GM20431 (cell line): Measurements from ENCODE around the gene ZNF853.
"Not testable (repeated sequence)": the region's sequence is repeated elsewhere in the genome, so short reads cannot be mapped to it uniquely, and the experiment has no call there.

Experiments
- in situ Hi-C: fragments of 300-500 bp; cut with MseI, MboI; formaldehyde crosslinking; loops from one replicate; pipeline ENCODE4 v1.15.0; 2020; ENCODE audit warnings: low sequenced_read_pairs; ENCODE audit not compliant: unreplicated experiment

ZNF853 gene

DNA sequence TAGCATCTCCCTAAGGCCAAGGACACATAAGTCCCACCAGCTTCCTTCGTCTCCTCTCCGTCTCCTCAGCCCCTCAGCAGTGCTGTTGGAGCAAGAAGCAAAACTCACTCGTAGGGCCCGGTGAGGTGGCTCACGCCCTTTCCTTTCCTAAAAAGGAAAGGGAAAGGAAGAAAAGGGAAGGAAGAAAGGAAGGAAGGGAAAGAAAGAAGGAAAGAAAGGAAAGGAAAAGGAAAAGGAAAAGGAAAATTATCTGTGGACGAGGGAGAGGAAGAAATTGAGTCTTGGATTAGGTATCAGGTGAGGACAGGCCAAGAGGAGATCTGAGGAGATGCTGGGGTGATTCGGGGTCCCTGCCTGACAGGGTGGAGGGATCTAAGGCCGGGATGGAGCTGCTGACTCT is 18.6 kb downstream of the ZNF853 start:
- in situ Hi-C loops: no loop called here

DNA sequence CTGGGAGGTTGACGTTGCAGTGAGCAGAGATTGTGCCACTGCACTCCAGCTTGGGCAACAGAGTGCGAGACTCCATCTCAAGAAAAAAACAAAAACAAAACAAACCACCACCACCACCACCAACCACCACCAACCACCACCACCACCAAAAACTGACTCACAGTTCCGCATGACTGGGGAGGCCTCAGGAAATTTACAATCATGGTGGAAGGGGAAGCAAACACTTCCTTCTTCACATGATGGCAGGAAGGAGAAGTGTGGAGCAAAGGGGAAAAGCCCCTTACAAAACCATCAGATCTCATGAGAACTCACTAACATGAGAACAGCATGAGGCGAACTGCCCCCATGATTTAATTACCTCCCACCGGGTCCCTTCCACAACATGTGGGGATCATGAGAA is 19.6 kb downstream of the ZNF853 start:
- in situ Hi-C loops: not testable (repeated sequence)

DNA sequence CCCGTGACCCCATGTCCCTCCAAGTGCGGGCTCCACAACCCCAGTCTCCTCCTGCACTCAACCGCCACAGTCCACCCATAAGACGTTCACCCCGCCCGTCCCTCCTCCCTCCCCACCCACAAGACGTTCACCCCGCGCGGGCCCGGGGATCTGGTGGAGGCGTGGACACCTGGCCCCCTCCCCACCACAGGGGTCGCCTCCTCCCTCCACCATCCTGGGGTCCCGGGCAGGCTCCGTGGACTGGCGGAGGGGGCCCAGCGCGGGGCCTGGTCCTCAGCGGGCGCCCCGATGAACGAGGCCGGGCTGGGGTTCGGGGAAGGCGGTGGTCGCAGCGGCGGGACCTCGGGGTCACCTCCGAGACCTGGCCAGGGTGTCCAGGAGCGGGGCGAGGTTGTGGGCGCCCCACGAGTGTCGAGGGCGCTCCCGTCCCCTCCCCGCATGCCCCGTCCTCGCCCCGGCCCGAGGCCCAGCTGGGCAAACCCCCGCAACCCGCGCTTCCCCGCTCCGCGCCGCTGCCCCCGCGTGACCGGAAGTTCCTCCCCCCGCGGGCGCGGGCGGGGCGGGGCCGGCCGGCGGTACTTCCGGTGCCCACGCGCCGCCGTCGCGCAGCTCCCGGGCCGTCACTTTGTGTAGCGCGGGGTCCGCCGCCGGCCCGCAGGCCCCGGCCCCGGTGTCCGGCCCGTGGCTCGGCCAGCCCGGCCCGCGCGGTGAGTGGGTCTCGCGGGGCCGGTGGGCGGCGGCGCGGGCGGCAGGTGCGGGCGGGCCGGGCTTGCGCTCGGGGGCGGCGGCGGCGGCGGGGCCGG is 21.5 kb downstream of the ZNF853 start, which contains the start of gene ZNF316:
Gene ZNF316 (plus strand): TSS at position 578 of the 803 bp plus-strand sequence. CDS start 5,092 bp downstream, outside the sequence.
- in situ Hi-C loops: no loop called here

DNA sequence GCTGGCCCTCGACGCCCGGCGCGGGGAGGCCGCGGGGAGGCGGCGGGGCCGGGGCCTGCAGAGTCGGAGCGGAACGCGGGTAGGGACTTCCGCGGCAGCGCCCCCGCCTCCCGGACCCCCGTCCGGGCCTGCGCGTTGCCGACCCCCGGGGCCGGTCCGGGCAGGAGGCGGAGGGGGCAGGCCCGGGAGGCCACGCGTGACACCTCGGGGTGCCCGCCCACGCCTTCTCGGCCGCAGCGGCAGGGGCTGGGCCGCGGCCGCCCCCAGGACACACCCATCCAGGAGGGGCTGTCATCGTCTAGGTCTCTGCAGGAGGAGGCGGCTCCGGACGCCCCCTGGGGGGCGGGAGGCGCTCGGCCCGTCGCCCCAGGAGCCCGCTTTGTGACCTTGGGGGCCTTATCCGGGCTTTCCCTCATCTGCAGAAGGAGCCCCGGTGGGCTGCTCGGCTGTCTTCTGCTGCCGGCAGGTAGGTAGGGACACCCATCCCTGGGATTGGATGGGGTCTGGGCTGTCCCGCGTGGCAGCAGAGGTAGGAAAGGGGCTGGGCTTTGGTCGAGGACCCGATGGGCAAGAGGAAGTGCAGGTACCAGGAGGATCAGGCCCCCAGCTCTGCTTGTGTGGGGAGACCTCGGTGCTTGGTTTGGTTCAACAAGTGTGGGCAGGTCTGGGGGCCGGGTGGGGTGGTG is 22.3 kb downstream of the ZNF853 start:
- in situ Hi-C loops: no loop called here

DNA sequence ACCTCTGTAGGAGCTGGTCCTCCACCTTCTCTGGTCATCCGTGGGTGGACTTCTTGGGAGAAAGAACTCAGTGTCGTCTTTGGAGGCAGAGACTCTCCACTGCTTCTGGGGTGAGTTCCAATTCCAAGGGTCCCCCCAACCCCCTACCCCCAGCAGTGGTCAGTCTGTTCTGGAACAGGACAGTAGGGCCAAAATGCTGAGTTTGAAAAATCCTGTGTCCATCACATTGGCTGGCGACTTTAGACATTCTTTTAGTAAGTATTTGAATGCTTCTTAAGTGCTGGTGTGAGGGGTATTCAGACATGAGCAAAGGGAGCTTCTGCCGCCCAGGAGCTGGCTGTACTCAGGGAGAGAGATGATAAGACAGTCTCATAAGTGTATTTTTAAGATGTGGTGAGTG is 23.6 kb downstream of the ZNF853 start:
- in situ Hi-C loops: no loop called here

DNA sequence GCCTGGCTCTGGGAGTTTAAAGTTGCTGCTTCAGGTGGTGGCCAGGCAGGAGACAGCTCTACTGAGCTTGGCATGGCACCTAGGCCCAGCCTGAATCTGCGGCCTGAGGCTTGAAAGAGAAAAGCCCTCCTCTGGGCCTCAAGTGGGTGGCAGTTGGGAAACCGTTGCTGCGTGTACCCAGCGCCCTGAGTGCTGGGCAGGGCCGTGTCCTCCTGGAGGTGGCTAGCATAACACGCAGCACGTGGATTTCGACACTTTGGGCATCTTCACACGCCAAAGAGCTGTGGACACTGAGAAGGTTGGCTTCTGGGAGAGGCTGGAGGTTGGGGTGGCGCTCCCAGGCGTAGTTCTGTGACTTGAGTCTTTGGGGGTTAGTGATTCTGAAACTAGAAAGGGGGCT is 24.2 kb downstream of the ZNF853 start:
- in situ Hi-C loops: no loop called here

DNA sequence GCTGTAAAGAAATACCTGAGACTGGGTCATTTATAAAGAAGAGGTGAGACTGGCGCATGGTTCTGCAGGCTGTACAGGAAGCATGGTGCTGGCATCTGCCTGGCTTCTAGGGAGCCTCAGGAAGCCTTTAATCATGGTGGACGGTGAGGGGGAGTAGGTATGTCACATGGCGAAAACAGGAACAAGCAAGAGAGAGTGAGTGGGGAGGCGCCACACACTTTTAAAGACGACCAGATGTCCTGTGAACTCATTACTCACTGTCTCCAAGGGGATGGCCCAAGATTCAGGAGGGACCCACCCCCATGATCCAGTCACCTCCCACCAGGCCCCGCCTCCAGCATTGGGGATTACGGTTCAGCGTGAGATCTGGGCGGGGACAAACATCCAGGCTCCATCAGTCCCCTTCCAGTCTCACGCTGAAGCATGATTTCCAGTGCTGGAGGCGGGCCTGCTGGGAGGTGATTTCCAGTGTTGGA is 24.9 kb downstream of the ZNF853 start:
- in situ Hi-C loops: no loop called here

DNA sequence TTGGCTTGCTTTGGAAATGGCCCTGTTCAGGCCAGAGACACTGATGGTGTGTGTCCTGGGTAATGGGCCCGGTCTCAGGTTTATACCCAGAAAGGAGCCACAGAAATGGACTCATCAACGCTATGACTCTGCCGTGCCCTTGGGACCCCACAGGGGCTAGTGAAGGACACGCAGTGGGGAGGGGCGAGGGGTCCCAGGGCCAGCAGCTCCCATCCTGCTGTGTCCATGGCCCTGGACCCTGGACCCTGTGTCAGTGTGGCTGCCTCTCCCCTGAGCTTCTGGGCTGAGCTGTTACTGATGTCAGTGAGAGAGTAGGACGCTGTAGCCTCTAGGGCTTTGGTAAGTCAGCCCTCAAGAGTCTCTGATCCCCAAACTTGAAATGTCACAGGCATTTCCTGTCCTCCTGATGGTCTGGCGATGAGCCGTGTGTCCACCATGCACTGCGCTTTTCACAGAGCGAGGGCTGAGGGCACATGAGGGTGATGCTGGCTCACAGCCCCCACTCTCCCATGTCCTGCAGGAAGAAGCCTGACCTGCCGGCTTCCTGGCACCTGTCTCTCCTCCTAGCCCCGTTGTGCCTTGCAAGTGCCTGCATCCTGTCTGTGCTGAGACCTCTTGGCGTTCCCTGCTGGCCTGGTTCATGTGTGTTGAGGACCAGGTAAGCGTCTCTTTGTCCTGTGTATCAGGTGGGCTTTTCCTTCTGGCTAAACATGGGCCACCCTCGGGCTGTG is 26.1 kb downstream of the ZNF853 start:
- in situ Hi-C loops: no loop called here

DNA sequence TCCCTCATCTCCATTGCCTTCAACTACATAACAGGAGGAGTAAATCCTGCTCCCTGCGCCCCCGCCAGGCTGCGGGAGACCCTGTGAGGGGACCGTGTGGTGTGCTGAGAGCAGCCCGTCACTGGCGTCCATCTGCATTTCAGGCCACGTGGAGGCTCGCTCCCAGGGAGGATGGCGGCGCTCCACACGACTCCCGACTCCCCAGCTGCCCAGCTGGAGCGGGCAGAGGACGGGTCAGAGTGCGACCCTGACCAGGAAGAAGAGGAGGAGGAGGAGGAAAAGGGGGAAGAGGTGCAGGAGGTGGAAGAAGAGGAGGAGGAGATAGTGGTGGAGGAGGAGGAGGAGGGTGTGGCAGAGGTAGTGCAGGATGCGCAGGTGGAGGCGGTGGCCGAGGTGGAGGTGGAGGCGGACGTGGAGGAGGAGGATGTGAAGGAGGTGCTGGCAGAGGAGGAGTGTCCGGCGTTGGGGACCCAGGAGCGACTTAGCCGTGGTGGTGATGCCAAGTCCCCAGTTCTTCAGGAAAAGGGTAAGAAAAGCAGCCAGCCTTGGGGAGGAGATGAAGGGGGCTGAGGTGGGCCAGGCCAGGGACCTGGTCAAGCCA is 26.9 kb downstream of the ZNF853 start:
- in situ Hi-C loops: no loop called here

DNA sequence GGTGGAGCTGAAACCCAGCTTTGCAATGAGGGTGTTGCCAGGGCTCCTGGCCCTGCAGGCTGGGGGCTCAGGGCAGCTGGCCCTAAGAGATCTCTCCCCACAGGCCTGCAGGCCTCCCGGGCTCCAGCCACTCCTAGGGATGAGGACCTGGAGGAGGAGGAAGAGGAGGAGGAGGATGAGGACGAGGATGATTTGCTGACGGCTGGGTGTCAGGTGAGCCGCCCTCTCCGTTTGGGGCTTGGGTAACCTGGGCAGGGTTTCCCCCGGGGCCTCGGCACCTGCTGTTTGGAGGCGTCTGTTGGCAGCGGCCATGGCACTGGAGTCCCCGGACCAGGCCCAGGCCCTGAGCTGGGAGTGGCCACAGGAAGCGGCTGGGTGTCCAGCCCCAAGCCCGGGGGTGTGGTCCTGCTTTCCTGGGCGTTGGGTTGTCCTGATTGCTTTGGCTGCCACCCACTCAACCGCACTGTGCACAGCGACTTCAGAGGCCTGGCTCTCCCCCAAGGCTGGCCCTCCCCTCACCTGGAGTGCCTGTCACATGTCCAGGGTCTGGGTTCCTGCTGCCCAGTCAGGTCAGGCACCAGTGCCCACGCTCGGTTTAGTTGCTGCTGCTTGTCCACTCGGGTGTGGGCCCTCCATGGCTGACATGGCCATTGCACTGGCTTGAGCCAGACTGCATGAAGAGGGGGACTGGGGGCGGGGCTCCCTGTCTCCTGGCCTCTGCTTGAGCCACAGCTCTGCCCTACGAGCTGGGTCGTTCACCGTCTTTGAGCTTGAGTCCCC is 27.6 kb downstream of the ZNF853 start:
- in situ Hi-C loops: no loop called here

DNA sequence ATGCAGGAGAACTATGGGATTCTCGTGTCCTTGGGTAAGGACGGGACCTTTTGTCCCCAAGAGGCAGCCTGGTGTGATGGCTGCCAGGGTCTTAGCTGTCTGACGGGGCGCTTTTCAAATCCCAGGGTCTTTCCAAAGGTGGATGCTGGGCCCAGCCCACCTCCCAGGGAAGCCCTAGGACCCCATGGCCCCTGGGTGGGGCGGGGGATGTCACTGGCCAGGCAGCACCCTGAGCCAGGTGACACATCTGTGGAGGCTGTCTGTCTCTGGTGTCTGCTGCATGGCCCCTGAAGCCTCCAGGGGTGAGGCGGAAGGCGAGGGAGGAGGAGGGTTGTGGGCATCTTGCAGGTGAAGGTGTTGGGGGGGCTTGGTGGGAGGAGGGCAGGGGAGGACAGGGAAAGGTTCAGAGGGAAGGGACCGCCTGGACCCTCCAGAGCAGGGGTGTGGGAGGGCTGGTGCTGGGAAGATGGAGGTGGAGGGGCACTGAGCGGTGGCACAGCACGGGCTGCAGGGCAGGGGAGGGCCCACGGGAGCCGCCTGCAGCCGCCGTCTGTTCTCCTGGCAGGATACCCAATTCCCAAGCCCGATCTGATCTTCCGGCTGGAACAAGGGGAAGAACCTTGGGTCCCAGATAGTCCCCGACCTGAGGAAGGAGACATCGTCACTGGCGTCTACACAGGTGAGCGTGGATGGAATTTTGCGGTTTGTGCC is 28.7 kb downstream of the ZNF853 start:
- in situ Hi-C loops: no loop called here

DNA sequence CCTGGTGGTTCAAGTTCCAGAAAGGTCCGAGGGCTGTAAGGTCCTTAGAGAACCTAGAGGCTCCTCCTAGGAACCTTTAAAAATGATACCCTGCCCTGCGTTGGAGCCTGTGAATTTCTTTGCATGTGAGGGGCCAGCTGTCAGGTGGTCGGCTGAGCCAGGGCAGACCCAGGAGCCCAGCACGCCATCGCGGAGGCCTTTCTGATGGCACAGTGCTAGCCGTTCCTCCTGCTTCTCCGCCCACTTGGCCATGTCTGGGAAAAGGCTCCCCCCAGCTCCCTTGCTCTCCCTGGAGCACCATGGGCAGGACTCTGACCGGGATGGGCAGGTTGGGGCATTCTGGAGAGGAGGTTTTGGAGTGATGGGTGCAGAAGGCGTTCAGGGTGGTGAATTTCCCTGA is 29.3 kb downstream of the ZNF853 start:
- in situ Hi-C loops: no loop called here

DNA sequence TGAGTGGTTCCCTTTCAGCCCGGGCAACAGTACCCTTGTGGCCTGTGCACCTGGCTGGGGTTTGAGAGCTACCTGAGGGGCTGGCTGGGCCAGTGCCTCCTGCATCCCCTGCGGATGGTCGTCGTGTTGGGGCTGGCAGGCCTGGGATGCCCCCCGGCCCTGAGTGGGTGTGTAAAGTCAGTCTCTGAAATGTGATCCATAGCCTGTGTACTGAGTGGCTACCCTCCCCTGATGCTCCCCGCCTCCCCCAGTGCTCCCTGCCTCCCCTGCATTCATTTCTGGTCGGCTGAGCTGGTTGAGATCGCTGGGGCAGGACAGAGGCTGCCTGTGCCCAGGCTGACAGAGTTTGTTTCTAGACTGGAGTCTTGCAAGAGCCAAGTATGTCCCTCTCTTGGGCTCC is 31.1 kb downstream of the ZNF853 start:
- in situ Hi-C loops: no loop called here

DNA sequence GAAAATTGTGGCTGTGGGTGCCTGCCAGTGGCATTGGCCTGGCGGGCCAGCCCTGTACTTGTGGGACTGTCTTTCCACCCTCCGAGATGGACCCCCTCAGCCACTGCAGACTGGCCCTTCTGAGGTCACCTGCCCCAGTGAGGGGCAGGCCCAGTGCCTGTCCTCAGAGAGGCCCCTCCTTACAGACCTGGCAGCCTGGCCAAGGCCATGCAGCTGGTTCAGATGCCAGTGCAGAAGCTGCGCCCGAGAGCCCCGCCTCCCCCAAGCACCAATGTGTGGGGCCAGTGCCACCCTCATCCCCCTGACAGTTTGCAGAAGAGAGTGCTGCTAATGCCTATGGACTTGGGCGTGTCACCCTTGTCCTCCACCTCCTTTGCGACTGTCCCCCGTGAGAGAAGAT is 31.7 kb downstream of the ZNF853 start:
- in situ Hi-C loops: no loop called here

DNA sequence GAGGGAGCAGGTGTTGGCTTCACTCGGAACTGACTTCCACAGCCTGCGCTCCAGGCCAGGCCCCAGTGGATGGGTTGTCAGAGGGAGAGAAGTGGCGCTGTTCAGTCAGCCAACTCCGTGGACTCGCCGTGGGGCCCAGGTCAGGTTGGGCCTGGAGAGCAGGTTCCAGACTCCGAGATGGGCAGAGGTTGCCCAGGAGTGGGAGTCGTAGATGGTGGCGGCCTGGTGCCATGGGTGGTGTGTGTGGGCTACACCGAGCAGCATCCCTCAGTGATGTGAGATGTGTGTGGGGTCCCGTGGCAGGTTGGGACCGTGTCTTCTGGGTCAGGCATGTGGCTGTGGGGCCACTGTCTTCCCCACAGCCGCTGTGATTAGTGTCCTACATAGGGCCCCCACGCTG is 32.1 kb downstream of the ZNF853 start:
- in situ Hi-C loops: no loop called here

DNA sequence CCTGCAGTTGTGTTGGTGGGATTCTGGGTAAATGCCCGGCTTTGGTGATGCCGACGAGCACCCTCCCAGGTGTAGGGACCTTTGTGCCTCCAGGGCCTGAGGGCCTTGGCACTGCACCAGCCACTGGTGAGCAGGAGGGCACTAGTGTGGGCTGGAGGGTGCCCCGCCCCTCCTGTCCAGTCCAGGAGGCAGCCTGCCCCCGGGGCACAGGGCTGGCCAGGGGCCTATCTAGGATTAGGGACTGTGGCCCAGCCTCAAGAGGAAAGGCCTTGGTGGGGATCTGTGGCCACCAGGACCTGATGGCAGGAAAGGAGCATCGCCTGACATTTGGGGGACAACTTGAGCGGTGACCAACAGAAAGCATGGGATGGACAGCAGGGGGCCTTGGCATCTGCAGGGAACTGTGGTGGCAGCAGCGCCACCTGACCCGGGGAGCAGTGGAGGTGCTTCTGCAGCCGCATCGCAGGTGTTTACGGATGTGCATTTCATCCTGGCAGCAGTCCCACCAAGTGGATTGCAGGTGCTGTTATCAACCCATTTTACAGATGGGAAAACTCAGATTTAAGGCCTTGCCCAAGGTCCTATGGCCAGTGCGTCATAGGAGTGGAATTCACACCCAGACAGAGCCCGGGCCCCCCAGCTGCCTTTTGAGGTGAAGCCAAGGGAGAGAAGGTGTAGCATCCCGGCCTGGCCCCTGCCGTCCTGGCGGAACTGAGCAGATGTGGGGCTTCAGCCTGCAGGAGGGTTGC is 32.8 kb downstream of the ZNF853 start:
- in situ Hi-C loops: no loop called here

DNA sequence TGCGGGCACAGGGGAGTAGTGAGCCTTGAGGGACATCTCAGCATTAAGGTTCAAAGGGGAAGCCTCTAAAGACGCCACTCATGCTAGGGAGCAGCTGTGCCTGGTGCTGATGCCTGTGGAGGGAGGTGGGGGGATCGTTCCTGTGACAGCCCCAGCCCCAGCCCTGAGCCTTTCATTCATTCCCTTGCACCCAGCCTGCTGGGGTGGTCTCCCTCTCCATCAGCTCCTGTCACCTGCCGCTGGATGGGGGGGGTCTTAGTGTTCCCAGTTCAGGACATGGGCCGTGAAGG is 33.4 kb downstream of the ZNF853 start:
- in situ Hi-C loops: no loop called here

DNA sequence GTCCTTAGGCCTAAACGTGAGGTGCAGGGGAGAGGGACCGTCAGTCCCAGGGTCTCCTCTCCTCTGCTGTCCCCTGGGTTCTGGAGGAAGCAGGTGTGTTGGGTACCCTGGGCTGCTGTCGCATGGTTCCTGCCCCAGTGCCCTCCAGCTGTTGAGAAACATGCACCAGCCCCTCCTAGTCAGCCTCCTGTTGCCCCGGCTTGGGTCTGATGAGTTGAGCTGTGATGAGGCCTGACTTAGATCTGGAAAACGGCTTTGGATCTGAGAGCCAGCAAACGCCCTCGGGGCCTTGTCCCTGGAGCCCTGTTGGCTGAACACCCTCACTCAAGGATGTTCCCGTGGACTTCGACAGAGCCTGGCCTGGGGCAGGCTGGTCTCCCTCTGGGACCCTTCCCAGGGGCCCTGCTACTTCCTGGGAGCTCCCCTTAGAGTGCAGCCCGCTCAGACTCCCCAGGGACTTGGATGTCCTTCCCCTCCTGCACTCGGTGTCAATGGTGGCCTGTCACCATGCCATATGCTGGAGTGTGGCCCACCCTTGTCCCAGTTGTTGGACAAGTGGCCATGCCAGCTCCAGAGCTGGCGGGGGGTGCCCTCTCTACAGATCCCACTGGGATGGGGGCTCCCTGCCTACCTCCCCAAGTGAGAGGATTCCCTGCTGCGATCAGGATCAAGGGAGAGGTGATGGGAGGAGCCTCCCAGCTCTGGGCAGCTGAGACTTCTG is 34.0 kb downstream of the ZNF853 start:
- in situ Hi-C loops: no loop called here
